ENCODE data around the gene ITGB4. TPM values are rescaled to one million over a fixed set of nuclear protein-coding genes. Genes with fewer than 3 reads are reported as not detected.

ITGB4 gene
- total RNA-seq (ENCODE audit: low replicate concordance): 0.09 and 0.16 TPM in 2 replicates

- H3K4me3 ChIP-seq (ENCODE audit: low read depth, low read length): no peak within 1 kb of the TSS
- no peak for TF ChIP-seq CTCF (IDR thresholded peaks at IDR 0.05; ENCODE audit: insufficient read depth, low read length)
- no peak for DNase-seq (ENCODE audit: low read depth)
Observed at GRCh38 chr17:75720656-75721462, at the start of gene ITGB4. TSS of gene ITGB4 (plus strand) at chr17:75721459. CDS start at chr17:75724704, 3,245 bp downstream.

GRCh38 chr17:75672011-75672410, 49.2 kb upstream of the ITGB4 start:
- no peak for DNase-seq (ENCODE audit: low read depth)
- no peak for TF ChIP-seq CTCF (IDR thresholded peaks at IDR 0.05; ENCODE audit: insufficient read depth, low read length)
- no peak overlapping the region for H3K4me3 ChIP-seq (ENCODE audit: low read depth, low read length)

GRCh38 chr17:75673487-75673886, 47.8 kb upstream of the ITGB4 start:
- H3K4me3 ChIP-seq (ENCODE audit: low read depth, low read length): no peak overlapping the region
- no peak for TF ChIP-seq CTCF (IDR thresholded peaks at IDR 0.05; ENCODE audit: insufficient read depth, low read length)
- no peak for DNase-seq (ENCODE audit: low read depth)

- no peak for TF ChIP-seq CTCF (IDR thresholded peaks at IDR 0.05; ENCODE audit: insufficient read depth, low read length)
- H3K4me3 ChIP-seq (ENCODE audit: low read depth, low read length): no peak overlapping the region
- no peak for DNase-seq (ENCODE audit: low read depth)
Observed at GRCh38 chr17:75676461-75676860, 44.8 kb upstream of the ITGB4 start.

GRCh38 chr17:75679706-75680211, 41.5 kb upstream of the ITGB4 start:
- no peak for DNase-seq (ENCODE audit: low read depth)
- H3K4me3 ChIP-seq (ENCODE audit: low read depth, low read length): no peak overlapping the region
- no peak for TF ChIP-seq CTCF (IDR thresholded peaks at IDR 0.05; ENCODE audit: insufficient read depth, low read length)

- H3K4me3 ChIP-seq (ENCODE audit: low read depth, low read length): no peak overlapping the region
- DNase-seq (ENCODE audit: low read depth): no peak
- no peak for TF ChIP-seq CTCF (IDR thresholded peaks at IDR 0.05; ENCODE audit: insufficient read depth, low read length)
Observed at GRCh38 chr17:75680431-75680830, 40.8 kb upstream of the ITGB4 start.

Data from fibroblast of the aortic adventitia (primary cell).